Ovary (tissue), 9 donors: ENCODE measurements around the gene UQCR11. TPM values are rescaled to one million over a fixed set of nuclear protein-coding genes. Genes with fewer than 3 reads are reported as not detected.

Experiments used
- DNase-seq, 5 donors: peaks; one replicate each; pipeline ENCODE4 v3.0.0-alpha.2; 2019 to 2020
- H3K27ac ChIP-seq, 2 donors: fragments of 200-600 bp; one replicate each; pipeline versions ENCODE4 v1.5.1 to v1.8.0; 2019 to 2022
- H3K27me3 ChIP-seq: fragments of 200-600 bp; one replicate; pipeline ENCODE4 v1.8.0; 2022
- H3K36me3 ChIP-seq: fragments of 200-600 bp; sonication (generic); one replicate; pipeline ENCODE4 v1.5.1; 2019
- H3K4me1 ChIP-seq: one replicate; pipeline ENCODE4 v1.8.1; 2013; ENCODE audit warnings: mild to moderate bottlenecking, moderate library complexity; ENCODE audit not compliant: insufficient read depth
- H3K4me3 ChIP-seq: fragments of 200-600 bp; sonication (generic); one replicate; pipeline ENCODE4 v1.5.1; 2017
- H3K9me3 ChIP-seq, 2 donors: fragments of 200-600 bp in 1 of 2; sonication (generic) in 1 of 2; one replicate each; pipeline versions ENCODE4 v1.5.1 to v1.8.1; 2013 to 2019; ENCODE audit warnings: mild to moderate bottlenecking in 1 of 2, moderate library complexity in 1 of 2
- EP300 ChIP-seq: sonication (generic); formaldehyde crosslinking; IDR thresholded peaks from one replicate; pipeline ENCODE4 v1.6.1; 2017; ENCODE audit warnings: antibody characterized with exemption
- POLR2A ChIP-seq: fragments of 450-650 bp; IDR thresholded peaks from one replicate; pipeline ENCODE4 v1.6.1; 2017; ENCODE audit warnings: antibody characterized with exemption, mild to moderate bottlenecking, moderate library complexity
- WGBS, 3 donors: extraction: QIAGEN DNeasy Blood & Tissue Kit in 1 of 3; methylation state at CpG; one replicate each; pipeline versions ENCODE4 v1.1.5 to v1.1.7; 2013 to 2017; 5-methylcytosine and 5-hydroxymethylcytosine counted together
- intact Hi-C, 4 donors: fragments of 100-400 bp; cut with DNase I; formaldehyde crosslinking; loops; one replicate each; pipeline versions ENCODE4 v1.11.0 to v1.15.1; 2022 to 2023
- polyA plus RNA-seq, 2 donors: library from polyadenylated mRNA; stranded (reverse); fragments of 200-250 nt in 1 of 2; fragments of 350-450 nt in 1 of 2; fragmentation: Illumina TruSeq in 1 of 2; extraction: RNeasy Lipid Tissue Mini Kit (QIAGEN cat#74804) in 1 of 2; gene quantifications; one replicate each; pipeline ENCODE4 v1.2.3, GENCODE V29; 2013 to 2014
- total RNA-seq, 7 donors: library from RNA; depleted of rRNA in 2 of 7; stranded (reverse); fragments of >200 nt in 2 of 7; fragmentation: NEBNext Ultra II Directional in 3 of 7; extraction: Animal tissue kit (Norgen Biotek cat#: 25700) in 3 of 7; gene quantifications; one replicate each; pipeline versions ENCODE4 v1.1.0 to v1.2.4, GENCODE V29; 2016 to 2023
- TF ChIP-seq, protein P1 (sequence below), 3 donors: fragments of 450-650 bp in 2 of 3; fragments of 200-600 bp in 1 of 3; IDR thresholded peaks; one replicate each; pipeline versions ENCODE4 v1.5.1 to v1.8.0; 2016 to 2022; ENCODE audit warnings: antibody characterized with exemption in 3 of 3, mild to moderate bottlenecking in 1 of 3
- donor health status: DM: no; HTN: no; CAD: no; lungs with moderate emphysema.
- donor health status: DM: no; HTN: no; CAD: no.
- donor health status: Bipolar disorder and iron deficiency.
- donor health status: DM: yes; HTN: yes; CAD: no.
- donor health status: DM: no; HTN: no; CAD: no.
- donor health status: DM: yes; HTN: yes; CAD: no.

The UQCR11 gene
- total and polyA plus RNA-seq, 9 donors: 39.5 to 132 (median 92.9) TPM

- Histone ChIP-seq H3K4me3 (no peak overlapping the region), H3K27me3 (no peaks in the 10 kb centered on the region), H3K4me1 (no peaks in the 10 kb centered on the region), H3K27ac (no peak overlapping the region), H3K9me3 (no peaks in the 10 kb centered on the region), H3K36me3 (no peaks in the 10 kb centered on the region)
- DNase-seq: no peak
- intact Hi-C loops: no loop called here
- TF ChIP-seq POLR2A: no peak
- TF ChIP-seq, protein P1, sequence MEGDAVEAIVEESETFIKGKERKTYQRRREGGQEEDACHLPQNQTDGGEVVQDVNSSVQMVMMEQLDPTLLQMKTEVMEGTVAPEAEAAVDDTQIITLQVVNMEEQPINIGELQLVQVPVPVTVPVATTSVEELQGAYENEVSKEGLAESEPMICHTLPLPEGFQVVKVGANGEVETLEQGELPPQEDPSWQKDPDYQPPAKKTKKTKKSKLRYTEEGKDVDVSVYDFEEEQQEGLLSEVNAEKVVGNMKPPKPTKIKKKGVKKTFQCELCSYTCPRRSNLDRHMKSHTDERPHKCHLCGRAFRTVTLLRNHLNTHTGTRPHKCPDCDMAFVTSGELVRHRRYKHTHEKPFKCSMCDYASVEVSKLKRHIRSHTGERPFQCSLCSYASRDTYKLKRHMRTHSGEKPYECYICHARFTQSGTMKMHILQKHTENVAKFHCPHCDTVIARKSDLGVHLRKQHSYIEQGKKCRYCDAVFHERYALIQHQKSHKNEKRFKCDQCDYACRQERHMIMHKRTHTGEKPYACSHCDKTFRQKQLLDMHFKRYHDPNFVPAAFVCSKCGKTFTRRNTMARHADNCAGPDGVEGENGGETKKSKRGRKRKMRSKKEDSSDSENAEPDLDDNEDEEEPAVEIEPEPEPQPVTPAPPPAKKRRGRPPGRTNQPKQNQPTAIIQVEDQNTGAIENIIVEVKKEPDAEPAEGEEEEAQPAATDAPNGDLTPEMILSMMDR (IDR thresholded peaks at IDR 0.05): no peak
- TF ChIP-seq EP300: no peak
- 90 to 92% (median 91%) methylated on average over 20 of the region's 20 CpGs for whole genome bisulfite sequencing, 3 donors
Measured at GRCh38 chr19:1579222-1579621, 26.0 kb downstream of the UQCR11 start.

DNA sequence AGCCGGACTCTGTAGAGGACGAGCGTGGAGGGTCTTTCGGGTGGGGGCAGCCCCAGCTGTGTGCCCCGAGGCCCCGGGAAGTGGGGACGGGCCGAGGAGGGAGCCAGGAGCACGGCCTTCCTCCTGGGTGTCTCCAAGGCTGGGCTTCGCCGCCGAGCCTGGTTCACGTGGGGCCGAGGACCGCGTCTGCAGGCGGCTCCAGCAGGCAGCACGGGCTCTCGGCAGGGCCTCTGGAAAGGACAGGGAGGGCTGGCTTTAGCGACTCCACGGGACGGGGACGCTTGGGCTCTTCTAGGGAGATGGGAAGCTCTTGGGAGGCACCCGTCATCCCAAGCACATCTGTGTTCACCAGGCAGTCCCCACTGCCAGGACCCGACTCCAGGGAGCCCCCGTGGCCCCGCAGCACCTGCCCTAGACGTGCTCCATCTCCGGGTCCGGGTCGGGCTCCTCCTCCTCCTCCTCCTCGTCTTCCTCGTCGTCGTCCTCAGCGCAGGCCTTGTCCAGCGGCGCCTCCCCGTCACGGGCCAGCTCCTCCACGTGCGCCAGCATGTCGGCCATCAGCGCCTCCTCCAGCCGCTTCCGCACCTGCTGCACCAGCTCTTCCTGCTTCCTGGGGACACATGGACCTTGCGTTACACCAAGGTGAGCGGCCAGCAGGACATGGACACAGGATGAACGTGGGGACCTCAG is 27.2 kb downstream of the UQCR11 start:
- no peak overlapping the region for H3K4me3 ChIP-seq
- intact Hi-C loops: no loop called here
- WGBS, 3 donors: 79 to 81% (median 79%) methylated on average over 37 to 49 of the region's 49 CpGs
- no peaks in the 10 kb centered on the region for H3K36me3 ChIP-seq
- DNase-seq: peak in 1 of 5 donors; percentile 21
- no peak overlapping the region for H3K27ac ChIP-seq
- no peak for TF ChIP-seq EP300
- no peak for TF ChIP-seq POLR2A
- TF ChIP-seq, protein P1 (IDR thresholded peaks at IDR 0.05): no peak
- H3K4me1 ChIP-seq: no peaks in the 10 kb centered on the region
- H3K27me3 ChIP-seq: no peaks in the 10 kb centered on the region
- H3K9me3 ChIP-seq: no peaks in the 10 kb centered on the region

DNA sequence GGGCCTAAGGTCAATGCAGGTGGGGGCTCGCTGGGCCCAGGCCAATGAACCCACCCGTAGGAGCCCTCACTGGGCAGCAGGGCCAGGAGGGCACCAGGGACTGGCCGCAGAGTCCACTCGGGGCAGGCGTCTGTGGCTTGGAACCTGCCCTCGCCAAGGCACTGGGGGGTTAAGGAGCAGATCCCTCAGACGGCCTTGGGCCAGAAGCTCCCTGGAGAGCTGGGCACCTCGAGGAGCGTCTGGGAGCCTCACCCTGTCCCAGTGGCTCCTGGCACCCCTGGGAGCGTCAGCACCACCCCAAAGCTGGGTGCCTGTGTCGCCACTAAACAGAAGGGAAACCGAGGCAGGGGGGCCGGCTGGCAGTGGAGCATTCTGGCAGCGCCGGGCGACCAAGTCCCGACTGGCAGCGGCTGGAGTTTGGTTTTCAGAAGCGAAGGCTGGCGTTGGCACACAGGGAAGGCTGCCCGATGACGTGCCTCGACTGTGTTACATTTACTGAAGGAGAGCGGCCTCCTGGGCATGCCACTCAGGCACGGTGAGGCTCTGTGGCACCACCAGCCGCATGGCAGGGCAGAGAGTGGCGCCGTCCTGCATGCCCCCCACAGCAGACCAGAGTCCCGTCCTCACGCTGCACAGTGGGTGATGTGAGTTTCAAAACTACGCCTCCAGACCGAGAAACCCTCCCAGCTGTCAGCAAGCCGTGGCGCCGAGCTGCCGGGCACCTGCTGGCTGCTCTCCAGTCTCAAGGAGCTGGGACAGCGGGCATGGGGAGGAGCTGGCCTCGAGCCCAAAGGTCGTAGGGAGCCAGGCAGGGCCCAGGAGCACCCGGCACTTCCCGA is 28.0 kb downstream of the UQCR11 start:
- 79 to 87% (median 81%) methylated on average over 30 to 41 of the region's 41 CpGs for WGBS, 3 donors
- Histone ChIP-seq H3K27ac (no peak overlapping the region), H3K4me3 (no peak overlapping the region), H3K9me3 (no peaks in the 10 kb centered on the region), H3K27me3 (no peaks in the 10 kb centered on the region), H3K4me1 (no peaks in the 10 kb centered on the region), H3K36me3 (no peaks in the 10 kb centered on the region)
- DNase-seq: no peak
- TF ChIP-seq, protein P1 (IDR thresholded peaks at IDR 0.05): no peak
- TF ChIP-seq EP300 (no peak), POLR2A (no peak)
- intact Hi-C loops: no loop called here

- no peak overlapping the region for H3K27ac ChIP-seq
- no peak for TF ChIP-seq POLR2A
- TF ChIP-seq, protein P1 (IDR thresholded peaks at IDR 0.05): no peak
- no peak for TF ChIP-seq EP300
- intact Hi-C loops: no loop called here
- no peak for DNase-seq
- no peak overlapping the region for H3K4me3 ChIP-seq
- no peaks in the 10 kb centered on the region for H3K27me3 ChIP-seq
- no peaks in the 10 kb centered on the region for H3K9me3 ChIP-seq
- WGBS, 3 donors: 77 to 84% (median 80%) methylated on average over 25 to 30 of the region's 30 CpGs
- no peaks in the 10 kb centered on the region for H3K36me3 ChIP-seq
- H3K4me1 ChIP-seq: no peaks in the 10 kb centered on the region
Measured at GRCh38 chr19:1576242-1577089, 28.8 kb downstream of the UQCR11 start.
